GM12892 (cell line): ENCODE results near the gene DTD2.

Experiments used
- DNase-seq: peaks from one replicate; pipeline ENCODE4 v3.0.0; 2011; ENCODE audit not compliant: insufficient read length
- FAIRE-seq: peaks from 2 replicates; lab custom pipeline; 2011; peaks lifted over from hg19 to GRCh38; lab: Jason Lieb, UNC
- POLR2A ChIP-seq: IDR thresholded peaks from 2 replicates; pipeline ENCODE4 v1.6.1; 2011; ENCODE audit warnings: low read depth, low read length, control low read depth
- POLR2AphosphoS5 ChIP-seq: IDR thresholded peaks from 2 replicates; pipeline ENCODE4 v1.6.1; 2011; ENCODE audit warnings: low read depth, low read length, control low read depth
- TAF1 ChIP-seq: IDR thresholded peaks from 2 replicates; pipeline ENCODE4 v1.6.1; 2011; ENCODE audit warnings: low read depth, mild to moderate bottlenecking, control low read depth, low read length, borderline replicate concordance

The DTD2 gene

DNA sequence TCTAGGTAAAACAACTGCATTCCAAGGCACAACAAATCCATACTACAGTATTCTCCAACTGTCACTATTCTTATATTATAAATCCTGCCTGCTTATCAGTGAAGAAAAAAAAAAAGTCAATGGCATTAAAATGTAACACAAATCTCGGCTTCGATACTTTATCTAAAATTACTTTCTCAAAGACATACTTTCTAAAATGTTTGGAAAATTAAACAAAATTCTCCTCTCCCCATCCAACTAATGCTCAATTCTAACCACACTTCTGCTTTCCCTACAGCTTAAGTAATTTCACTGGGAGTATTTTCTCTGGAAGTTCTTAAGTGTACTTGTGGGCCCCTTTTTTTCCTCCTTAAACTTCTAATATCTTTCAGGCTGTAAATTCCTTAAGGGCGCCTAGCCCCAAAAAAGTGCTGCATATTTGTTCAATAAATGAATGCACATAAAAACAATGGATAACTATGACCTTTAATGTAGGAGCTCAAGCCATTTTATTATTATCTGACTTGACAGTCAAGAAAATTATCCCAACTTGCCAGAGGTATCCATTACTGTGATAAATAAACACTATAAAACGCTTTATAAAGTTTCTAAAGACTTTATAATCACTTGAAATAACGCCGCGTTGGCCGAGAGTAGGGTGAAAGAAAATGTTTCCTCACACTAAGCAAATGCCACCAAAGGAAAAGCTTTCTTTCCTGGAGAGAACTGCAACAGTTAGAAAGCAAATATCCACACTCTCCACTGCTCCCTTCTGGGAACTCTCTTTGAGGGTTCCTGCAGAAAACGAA is 37.9 kb downstream of the DTD2 start:
- no peak for TF ChIP-seq POLR2AphosphoS5
- no peak for TF ChIP-seq TAF1
- TF ChIP-seq POLR2A = no peak
- no peak for DNase-seq
- no peak for FAIRE-seq

GRCh38 chr14:31418440-31418839 is 38.9 kb downstream of the DTD2 start:
- DNase-seq (no peak), FAIRE-seq (no peak)
- TF ChIP-seq POLR2AphosphoS5 (no peak), POLR2A (no peak), TAF1 (no peak)

DNA sequence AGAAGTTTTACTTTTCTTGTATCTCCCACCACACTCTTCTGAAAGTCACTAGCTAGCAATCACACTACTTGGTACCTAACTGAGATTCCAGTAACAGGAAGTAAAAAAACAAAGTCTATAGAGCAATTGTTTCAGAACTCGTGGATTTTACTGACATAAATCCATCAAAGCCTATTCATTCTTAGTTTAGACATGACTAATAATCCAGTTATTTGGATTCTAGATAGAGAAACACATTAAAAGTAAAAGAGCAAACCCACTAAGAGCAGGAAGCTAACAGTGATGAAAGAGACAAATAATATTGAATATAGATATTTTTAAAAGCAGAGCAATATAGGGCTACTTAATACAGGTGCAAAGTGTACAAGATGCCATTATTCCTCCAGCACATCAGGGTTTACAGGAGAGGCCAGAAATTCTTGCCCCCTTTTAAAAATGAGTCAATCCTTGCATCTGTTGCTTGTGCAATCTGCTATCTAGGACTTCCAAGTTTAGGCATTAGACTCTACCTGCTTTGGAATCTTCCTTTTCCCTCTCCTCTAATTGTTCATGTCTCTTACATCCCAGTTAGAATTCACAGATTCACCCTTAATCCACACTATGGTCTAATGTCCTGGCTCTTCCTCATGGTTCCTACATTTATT is 43.0 kb downstream of the DTD2 start:
- TF ChIP-seq TAF1 (no peak), POLR2A (no peak), POLR2AphosphoS5 (no peak)
- no peak for DNase-seq
- no peak for FAIRE-seq

DNA sequence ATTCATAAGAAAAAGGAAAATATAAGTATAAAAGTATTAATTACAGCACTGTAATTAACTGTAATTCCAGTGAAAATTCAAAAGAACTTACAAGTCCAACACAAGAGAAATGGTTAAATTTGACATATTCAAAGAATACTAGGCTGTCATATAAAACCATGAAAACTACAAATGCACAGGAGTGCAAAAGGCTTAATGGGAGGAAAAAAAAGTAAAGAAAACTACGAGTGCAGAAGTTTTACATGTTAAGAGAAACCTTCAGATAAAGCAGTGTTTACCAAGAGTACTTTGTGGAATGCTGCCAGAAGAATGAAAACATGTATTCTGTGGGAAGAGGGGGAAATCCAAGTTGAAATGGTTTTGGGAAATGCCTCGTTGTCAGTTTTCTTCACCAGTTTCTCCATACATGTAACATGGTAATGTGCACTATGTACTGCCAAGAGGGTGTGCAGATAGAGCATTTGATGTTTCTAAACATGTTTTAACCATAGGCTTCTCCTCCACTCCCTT is 46.0 kb downstream of the DTD2 start:
- no peak for FAIRE-seq
- no peak for TF ChIP-seq TAF1
- TF ChIP-seq POLR2AphosphoS5 = no peak
- TF ChIP-seq POLR2A = no peak
- no peak for DNase-seq

DNA sequence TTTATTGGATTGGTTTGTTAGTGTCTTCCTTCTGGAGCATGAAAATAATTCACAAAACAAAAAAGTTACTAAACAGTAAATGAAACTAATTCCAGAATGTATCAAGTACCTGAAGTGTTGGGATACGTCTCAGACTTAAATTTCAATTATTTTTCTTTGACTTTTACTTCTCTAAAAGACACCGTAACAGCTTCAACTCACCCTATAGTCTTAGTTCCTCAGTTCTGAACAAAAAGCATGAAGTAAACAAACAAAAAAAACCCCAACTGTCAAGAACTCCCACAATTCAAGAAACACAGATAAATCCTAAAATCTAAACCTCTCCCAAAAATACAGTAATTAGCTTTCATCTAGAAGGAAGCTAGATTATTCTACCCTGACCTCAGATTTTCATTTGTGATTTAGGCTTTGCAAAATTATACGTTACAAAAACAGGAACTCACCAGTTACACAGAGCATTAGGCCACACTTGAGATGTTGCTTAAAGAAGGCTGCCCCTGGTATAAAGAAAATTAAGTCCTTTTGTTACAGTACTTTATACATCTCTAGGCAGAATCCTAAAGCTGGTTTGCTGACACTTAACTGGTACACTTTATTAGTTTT is 47.2 kb downstream of the DTD2 start:
- no peak for FAIRE-seq
- DNase-seq = no peak
- TF ChIP-seq POLR2AphosphoS5 (no peak), TAF1 (no peak), POLR2A (no peak)

DNA sequence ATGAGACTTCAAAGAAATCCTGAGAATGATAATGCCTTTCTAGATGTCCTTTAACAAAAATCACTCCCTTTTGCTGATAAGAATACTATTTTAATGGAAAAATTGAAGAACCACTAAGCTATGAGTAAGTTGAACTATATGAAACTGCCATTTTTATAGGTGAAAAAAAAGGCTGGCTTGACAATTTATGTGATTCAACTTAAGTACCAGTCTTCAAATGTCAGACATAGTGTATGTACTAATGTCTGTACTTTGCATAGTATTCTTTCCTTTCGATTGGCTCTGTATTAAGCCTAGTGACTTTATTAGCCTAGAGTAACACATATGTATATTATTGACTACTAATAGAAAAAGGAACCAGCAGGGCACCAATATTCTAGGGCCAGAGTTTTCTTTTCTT is 48.9 kb downstream of the DTD2 start:
- no peak for DNase-seq
- no peak for FAIRE-seq
- TF ChIP-seq POLR2A = no peak
- no peak for TF ChIP-seq TAF1
- no peak for TF ChIP-seq POLR2AphosphoS5

- DNase-seq = no peak
- TF ChIP-seq POLR2AphosphoS5 = no peak
- no peak for TF ChIP-seq POLR2A
- no peak for TF ChIP-seq TAF1
- no peak for FAIRE-seq
Observed at GRCh38 chr14:31405599-31406232, 51.6 kb downstream of the DTD2 start.

GRCh38 chr14:31405106-31405505 is 52.2 kb downstream of the DTD2 start:
- no peak for FAIRE-seq
- no peak for TF ChIP-seq POLR2AphosphoS5
- no peak for DNase-seq

GRCh38 chr14:31403707-31404106 is 53.6 kb downstream of the DTD2 start:
- no peak for TF ChIP-seq POLR2AphosphoS5
- TF ChIP-seq POLR2A = no peak
- TF ChIP-seq TAF1 = no peak
- no peak for FAIRE-seq
- DNase-seq = no peak

DNA sequence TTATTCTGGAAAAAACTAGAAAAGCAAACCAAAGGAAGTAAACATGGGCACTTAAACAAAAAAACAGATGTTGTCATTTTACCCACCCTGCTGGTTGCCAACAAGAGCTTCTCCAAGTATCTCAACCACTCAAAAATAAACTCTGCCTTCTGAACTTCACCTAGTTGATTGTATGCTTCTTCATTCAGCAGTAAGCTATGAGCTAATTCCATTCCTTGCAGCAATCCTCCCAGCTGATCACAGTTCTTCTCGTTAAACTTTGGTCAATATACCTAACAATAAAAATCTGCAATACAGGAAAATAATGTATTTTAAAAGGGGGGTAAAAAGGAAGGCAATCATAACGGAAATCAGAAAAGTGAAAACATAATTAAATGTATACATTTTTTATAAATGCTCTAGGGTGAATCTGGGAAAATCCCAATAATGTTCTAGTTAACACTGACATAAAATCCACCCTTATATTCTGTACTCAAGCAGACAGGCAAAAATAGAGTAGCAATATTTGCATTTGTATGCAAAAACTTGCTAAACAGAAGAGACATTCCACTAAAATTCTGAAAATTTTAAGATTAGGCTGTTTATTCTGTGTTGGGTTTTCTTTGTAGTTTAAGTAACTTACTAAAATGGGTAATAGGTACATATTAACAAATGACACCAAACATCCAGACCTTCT is 54.4 kb downstream of the DTD2 start:
- FAIRE-seq = no peak
- no peak for DNase-seq
- TF ChIP-seq POLR2A = no peak
- no peak for TF ChIP-seq TAF1
- no peak for TF ChIP-seq POLR2AphosphoS5
